NOMO-1 treated with dmso at 0.1 percent for 144 hours (cell line): ENCODE data around the gene KDM8.
A peak's percentile ranks its signal among the peaks of the same experiment; 100 is the strongest.

Source experiments
- DNase-seq: peaks from one replicate; lab custom pipeline; 2025; ENCODE audit not compliant: unreplicated experiment; lab: John Stamatoyannopoulos, UW

KDM8 gene

GRCh38 chr16:27228621-27229501, 25.5 kb downstream of the KDM8 start:
- no peak for DNase-seq

DNA sequence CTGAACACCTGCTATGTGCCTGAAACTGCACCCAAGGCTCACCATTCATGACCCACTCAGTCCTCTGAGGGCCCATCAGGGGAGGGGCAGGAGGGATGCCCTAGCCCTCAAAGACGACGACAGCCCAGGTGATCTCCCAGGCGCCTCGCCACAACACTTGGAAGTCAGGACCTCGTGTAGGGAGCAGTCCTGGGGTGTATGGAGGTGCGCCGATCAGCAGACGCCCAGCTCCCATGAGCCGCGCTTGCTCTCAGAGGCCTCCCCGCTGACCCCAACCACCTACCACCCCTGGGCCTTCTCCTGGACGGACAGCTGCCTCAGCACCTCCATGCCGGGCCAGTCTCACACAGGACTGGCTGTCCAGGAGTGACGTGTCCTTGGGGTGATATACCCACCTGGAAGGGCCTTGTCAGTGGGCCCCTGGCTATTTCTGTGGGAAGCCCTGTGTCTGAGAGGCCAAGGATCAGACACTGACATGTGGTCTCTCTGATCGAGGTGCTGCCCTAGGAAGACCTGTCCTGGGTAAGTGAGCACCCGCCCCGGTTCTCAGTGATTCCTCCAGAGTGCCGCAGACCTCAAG, 26.7 kb downstream of the KDM8 start:
- no peak for DNase-seq

DNA sequence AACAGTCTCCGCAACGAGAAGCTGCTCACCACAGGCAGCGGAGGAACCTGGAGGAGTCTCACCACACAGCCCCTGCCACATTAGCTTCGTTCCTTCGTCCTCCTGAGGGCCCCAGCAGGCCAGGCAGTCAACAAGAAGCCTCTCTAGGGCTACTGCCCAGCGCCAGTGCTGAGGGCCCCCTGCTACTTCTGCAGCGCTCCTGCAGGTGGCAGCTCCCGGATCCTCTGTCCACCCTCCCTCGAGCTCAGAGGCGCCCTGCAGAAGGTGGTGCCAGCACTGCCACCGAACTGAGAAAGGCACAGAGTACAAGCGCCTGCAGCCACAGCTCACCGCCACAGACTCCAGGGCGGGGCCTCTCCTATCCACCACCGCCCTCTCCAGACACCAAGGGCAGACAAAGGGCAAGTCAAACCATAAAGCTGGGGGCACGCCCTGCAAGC, 27.3 kb downstream of the KDM8 start:
- no peak for DNase-seq

- DNase-seq: no peak
Measured at GRCh38 chr16:27231692-27232060, 28.4 kb downstream of the KDM8 start.

DNA sequence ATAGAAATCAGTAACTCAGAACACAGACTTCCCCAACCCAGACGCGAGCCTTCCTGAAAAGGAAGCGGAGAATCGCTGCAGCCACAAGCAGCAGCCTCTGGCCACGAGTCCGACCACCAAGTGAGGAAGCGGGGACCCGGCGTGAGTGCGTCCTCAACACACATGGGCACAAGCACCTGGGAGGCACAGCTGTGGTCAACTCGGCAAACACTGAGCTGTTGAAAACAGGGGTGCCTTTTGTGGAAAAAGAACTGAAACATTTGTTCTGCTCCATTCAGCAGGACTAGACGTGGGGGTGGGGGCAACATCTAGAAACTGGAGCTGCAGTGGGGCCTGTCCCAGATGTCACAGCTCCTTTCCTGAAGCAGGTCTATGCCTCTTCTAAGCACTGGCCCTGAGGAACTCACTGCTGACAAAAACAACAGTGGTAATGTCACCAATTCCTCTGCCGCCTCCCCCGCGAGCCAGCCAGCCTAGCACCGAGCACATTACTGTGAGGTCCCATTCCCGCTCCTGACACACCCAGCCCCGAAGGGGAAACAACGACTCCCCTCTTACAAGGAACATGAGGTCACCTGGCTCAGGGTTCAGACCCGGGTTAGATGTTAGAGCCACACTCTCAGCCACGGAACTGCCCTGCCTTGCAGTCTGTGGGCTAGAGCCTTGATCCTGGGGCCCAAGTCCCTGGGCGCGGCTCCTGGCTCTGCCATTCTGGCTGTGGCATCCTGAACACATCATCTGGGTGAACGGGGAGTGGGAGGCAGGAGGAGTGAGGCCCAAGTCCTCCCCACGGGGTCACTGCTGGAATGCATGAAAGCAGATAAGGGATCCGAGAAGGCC, 29.0 kb downstream of the KDM8 start:
- no peak for DNase-seq

- DNase-seq: no peak
Measured at GRCh38 chr16:27232901-27233625, 29.7 kb downstream of the KDM8 start.

- DNase-seq: no peak
Measured at GRCh38 chr16:27233731-27234130, 30.4 kb downstream of the KDM8 start.

- no peak for DNase-seq
Measured at GRCh38 chr16:27234171-27234570, 30.8 kb downstream of the KDM8 start.

- no peak for DNase-seq
Measured at GRCh38 chr16:27234603-27235002, 31.3 kb downstream of the KDM8 start.

- peak; percentile 11 for DNase-seq
Measured at GRCh38 chr16:27235055-27235937, 32.0 kb downstream of the KDM8 start.

GRCh38 chr16:27235938-27236245, 32.6 kb downstream of the KDM8 start:
- DNase-seq: no peak

DNA sequence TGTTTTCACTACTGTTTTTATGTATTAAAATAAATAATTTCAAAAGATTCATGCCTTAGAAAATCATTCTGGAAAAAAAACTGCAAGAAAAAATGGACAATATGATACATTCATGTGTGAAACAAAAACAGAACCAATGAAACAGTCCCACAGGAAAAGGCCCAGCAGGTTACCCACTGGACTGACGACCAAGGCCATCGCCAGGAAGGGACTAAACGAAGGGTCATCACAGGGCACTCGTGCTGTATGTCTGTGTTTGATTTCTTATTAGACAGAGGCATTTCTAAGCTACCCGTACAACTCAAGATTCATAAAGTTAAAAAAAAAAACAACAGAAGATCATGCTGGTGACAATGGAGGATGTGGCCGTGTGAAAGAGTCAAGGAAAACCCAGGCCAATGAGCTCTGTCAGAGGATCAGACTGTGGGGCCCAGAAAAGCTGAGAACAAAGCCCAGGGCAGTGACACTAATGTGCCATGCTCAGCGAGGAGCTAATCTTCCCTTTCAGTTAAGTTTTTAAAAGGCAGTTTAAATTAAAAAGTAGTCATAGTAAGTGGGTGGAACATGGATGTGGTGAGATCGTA, 33.4 kb downstream of the KDM8 start:
- no peak for DNase-seq

DNA sequence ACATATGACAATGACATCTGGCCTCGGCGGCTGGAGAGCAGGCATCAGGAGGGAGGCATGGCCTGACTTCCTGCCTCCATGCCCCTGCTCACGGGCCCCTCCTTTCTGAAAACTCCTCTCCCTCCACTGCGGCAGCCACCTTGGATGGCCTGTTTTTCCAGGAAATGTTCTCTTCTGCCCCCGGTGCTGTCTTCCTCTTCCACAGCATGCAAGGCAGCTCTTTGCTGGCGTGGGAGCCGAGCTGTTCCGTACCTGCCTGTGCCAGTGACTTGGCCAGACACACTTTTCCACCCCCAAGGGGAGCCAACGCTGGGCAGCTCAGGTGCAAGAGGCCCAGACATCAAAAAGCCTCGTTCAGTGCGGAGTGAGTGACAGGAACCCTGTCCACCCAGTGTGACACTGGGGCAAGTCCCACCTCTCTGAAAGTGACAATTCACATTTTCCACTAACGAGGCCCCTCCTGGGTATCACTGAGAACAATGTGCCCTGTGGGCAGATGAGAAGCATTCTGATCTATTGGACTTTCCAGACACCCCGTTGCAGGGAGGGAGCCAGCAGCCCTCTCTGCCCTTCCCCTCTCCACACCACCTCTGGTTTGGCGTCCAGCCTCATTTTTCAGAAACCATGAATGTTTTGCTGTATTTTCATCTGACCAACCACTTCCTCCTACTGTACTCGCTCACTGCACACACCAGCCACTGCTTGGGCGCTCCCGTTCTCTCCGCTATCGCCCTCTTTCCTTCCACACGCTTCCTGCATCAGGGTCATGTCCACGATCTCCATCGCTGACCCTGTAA, 34.1 kb downstream of the KDM8 start:
- peak; percentile 3 for DNase-seq

- DNase-seq: peak; percentile 6
Measured at GRCh38 chr16:27238016-27238587, 34.8 kb downstream of the KDM8 start.

DNA sequence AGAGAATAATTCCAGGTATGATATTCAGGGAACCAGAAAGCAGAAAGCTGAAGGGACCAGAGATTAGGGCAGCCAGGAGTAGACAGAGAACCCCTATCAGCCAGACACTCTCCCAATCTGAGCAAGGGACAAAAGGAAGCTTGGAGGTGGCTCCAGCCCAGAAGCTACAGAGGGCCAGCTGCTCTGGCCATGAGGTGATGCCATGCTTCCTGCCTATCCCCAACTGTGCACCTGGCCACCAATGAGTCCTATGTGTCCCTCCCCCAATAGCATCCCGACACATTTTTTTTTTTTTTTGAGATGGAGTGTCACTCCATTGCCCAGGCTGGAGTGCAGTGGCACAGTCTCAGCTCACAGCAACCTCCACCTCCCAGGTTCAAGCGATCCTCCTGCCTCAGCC, 35.3 kb downstream of the KDM8 start:
- no peak for DNase-seq

- DNase-seq: no peak
Measured at GRCh38 chr16:27239026-27239425, 35.7 kb downstream of the KDM8 start.

- no peak for DNase-seq
Measured at GRCh38 chr16:27239906-27240655, 36.8 kb downstream of the KDM8 start.

DNA sequence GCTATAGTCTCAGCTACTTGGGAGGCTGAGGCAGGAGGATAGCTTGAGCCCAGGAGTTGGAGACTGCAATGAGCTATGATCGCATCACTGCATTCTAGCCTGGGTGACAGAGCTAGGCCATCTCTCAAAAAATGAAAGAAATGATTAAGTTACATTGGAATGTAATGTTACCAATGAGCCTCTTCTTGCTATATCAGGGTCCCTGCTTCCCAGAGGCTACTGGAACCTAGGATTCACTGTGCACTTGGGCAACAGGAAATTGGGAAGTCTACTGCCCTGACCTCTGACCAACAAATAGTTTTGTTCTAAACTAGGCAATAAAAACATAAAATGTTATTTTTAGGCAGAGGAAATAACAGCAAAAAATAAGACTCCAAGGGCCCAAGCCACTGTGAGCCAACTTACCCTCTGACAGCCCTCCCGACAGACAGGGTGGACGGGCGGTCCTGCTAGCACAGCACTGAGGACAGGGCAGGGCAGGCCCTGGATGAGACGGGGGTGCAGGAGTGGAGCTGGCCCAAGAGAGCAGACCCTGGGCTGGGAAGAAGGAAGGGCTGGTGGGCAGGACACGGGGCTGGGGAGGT, 37.7 kb downstream of the KDM8 start:
- DNase-seq: no peak
